ENCODE data around the gene HRAS. TPM values are rescaled to one million over a fixed set of nuclear protein-coding genes. Genes with fewer than 3 reads are reported as not detected.

Gene HRAS
- total and polyA plus RNA-seq, 2 of the 13 experiments (the other 11 are each of a cell fraction or from before 2014, with no cell fraction given), result 32.9 to 50.0 TPM

DNA sequence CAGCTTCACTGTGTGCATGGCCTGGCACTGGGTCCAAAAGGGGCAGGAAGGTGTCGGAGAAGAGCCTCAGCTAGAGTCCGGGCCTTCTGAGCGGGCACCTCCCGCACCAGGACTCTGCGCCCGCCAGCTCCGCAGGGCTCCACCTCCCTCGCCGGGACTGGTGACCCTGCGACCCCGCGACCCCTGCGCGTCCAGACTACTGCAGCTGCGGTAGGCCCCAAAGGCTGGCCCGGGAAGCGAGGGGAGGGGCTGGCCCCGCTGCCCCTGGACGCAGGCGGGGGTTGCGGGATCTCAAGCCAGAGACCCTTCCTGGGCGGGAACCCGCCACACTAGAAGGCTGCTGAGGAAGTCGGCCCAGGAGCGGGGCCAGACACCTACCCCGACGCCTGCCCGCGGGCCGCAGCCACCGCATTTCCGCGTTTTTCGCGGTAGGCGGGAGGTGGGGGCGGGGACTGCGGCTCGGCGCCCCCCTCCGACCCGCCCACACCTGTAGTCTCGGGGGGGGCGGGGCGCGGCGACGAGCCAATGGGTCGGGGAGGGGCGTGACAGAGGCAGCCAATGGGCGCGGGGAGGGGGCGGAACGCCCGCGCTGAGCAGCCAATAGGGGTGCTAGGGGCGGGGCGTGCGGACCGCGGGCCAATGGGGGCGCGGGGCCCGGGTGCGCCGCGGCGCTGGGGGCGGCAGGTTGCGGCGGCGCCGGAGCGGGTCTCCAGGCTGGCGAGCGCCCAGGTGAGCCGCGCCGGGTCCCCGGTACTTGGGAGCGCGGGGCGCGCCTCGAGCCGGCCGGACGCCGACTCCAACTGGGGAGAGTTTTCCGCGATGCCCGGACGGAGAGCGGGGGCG, 25.1 kb upstream of the HRAS start, which contains the start of the genes LMNTD2 and RASSF7 (continued):
- TF ChIP-seq, protein P1, sequence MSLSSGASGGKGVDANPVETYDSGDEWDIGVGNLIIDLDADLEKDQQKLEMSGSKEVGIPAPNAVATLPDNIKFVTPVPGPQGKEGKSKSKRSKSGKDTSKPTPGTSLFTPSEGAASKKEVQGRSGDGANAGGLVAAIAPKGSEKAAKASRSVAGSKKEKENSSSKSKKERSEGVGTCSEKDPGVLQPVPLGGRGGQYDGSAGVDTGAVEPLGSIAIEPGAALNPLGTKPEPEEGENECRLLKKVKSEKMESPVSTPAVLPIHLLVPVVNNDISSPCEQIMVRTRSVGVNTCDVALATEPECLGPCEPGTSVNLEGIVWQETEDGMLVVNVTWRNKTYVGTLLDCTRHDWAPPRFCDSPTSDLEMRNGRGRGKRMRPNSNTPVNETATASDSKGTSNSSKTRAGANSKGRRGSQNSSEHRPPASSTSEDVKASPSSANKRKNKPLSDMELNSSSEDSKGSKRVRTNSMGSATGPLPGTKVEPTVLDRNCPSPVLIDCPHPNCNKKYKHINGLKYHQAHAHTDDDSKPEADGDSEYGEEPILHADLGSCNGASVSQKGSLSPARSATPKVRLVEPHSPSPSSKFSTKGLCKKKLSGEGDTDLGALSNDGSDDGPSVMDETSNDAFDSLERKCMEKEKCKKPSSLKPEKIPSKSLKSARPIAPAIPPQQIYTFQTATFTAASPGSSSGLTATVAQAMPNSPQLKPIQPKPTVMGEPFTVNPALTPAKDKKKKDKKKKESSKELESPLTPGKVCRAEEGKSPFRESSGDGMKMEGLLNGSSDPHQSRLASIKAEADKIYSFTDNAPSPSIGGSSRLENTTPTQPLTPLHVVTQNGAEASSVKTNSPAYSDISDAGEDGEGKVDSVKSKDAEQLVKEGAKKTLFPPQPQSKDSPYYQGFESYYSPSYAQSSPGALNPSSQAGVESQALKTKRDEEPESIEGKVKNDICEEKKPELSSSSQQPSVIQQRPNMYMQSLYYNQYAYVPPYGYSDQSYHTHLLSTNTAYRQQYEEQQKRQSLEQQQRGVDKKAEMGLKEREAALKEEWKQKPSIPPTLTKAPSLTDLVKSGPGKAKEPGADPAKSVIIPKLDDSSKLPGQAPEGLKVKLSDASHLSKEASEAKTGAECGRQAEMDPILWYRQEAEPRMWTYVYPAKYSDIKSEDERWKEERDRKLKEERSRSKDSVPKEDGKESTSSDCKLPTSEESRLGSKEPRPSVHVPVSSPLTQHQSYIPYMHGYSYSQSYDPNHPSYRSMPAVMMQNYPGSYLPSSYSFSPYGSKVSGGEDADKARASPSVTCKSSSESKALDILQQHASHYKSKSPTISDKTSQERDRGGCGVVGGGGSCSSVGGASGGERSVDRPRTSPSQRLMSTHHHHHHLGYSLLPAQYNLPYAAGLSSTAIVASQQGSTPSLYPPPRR (CRISPR knock-in tag; IDR thresholded peaks at IDR 0.05; ENCODE audit: borderline replicate concordance), result peak; percentile 16; the same call in 1 of the 2 replicates
- TF ChIP-seq MEIS1 (CRISPR knock-in tag; IDR thresholded peaks at IDR 0.05; ENCODE audit: borderline replicate concordance) (no peak), ZNF205 (CRISPR knock-in tag; IDR thresholded peaks at IDR 0.05) (0 out of 2 replicates have a peak, but pooled peaks have one; percentile 18), SRF (IDR thresholded peaks at IDR 0.05; ENCODE audit: low read depth, low read length) (no peak), TBX2 (CRISPR knock-in tag; IDR thresholded peaks at IDR 0.05; ENCODE audit: borderline replicate concordance) (peak; percentile 86), ZNF790 (CRISPR knock-in tag; IDR thresholded peaks at IDR 0.05; ENCODE audit: borderline replicate concordance) (no peak), ZNF207 (IDR thresholded peaks at IDR 0.05; ENCODE audit: borderline replicate concordance) (no peak), ZNF143 (CRISPR knock-in tag; IDR thresholded peaks at IDR 0.05) (no peak), ZNF883 (CRISPR knock-in tag; IDR thresholded peaks at IDR 0.05; ENCODE audit: not compliant biosample characterization) (peak; percentile 83), ZBTB7B (CRISPR knock-in tag; IDR thresholded peaks at IDR 0.05) (peak; percentile 91)
- TF ChIP-seq, protein P2, sequence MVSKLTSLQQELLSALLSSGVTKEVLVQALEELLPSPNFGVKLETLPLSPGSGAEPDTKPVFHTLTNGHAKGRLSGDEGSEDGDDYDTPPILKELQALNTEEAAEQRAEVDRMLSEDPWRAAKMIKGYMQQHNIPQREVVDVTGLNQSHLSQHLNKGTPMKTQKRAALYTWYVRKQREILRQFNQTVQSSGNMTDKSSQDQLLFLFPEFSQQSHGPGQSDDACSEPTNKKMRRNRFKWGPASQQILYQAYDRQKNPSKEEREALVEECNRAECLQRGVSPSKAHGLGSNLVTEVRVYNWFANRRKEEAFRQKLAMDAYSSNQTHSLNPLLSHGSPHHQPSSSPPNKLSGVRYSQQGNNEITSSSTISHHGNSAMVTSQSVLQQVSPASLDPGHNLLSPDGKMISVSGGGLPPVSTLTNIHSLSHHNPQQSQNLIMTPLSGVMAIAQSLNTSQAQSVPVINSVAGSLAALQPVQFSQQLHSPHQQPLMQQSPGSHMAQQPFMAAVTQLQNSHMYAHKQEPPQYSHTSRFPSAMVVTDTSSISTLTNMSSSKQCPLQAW (CRISPR knock-in tag; IDR thresholded peaks at IDR 0.05), result peak; percentile 63
- TF ChIP-seq, protein P3, sequence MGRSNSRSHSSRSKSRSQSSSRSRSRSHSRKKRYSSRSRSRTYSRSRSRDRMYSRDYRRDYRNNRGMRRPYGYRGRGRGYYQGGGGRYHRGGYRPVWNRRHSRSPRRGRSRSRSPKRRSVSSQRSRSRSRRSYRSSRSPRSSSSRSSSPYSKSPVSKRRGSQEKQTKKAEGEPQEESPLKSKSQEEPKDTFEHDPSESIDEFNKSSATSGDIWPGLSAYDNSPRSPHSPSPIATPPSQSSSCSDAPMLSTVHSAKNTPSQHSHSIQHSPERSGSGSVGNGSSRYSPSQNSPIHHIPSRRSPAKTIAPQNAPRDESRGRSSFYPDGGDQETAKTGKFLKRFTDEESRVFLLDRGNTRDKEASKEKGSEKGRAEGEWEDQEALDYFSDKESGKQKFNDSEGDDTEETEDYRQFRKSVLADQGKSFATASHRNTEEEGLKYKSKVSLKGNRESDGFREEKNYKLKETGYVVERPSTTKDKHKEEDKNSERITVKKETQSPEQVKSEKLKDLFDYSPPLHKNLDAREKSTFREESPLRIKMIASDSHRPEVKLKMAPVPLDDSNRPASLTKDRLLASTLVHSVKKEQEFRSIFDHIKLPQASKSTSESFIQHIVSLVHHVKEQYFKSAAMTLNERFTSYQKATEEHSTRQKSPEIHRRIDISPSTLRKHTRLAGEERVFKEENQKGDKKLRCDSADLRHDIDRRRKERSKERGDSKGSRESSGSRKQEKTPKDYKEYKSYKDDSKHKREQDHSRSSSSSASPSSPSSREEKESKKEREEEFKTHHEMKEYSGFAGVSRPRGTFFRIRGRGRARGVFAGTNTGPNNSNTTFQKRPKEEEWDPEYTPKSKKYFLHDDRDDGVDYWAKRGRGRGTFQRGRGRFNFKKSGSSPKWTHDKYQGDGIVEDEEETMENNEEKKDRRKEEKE (IDR thresholded peaks at IDR 0.05), result no peak
- TF ChIP-seq, protein P4, sequence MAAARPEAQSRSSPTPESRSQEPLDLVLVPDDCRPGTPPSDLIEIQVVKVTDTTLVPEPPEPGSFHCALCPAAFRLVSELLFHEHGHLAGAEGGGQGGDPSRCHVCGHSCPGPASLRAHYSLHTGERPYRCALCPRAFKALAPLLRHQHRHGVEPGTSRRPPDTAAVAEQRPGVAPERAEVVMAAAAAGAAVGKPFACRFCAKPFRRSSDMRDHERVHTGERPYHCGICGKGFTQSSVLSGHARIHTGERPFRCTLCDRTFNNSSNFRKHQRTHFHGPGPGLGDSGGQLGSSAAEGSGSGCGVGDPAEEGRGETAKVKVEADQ (CRISPR knock-in tag; IDR thresholded peaks at IDR 0.05; ENCODE audit: borderline replicate concordance), result peak; percentile 45; the same call in 1 of the 2 replicates
- TF ChIP-seq, protein P5, sequence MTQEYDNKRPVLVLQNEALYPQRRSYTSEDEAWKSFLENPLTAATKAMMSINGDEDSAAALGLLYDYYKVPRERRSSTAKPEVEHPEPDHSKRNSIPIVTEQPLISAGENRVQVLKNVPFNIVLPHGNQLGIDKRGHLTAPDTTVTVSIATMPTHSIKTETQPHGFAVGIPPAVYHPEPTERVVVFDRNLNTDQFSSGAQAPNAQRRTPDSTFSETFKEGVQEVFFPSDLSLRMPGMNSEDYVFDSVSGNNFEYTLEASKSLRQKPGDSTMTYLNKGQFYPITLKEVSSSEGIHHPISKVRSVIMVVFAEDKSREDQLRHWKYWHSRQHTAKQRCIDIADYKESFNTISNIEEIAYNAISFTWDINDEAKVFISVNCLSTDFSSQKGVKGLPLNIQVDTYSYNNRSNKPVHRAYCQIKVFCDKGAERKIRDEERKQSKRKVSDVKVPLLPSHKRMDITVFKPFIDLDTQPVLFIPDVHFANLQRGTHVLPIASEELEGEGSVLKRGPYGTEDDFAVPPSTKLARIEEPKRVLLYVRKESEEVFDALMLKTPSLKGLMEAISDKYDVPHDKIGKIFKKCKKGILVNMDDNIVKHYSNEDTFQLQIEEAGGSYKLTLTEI (CRISPR knock-in tag; conservative IDR thresholded peaks at IDR 0.05), result no peak
